IPS DF 6.9 (cell line): Measurements from ENCODE around the gene MREG.

Experiments
- DNase-seq: peaks from one replicate; pipeline ENCODE4 v3.0.0-alpha.2; 2013; ENCODE audit warnings: low read depth, low spot score
- H3K27ac ChIP-seq: one replicate; pipeline ENCODE4 v1.5.1; 2013; ENCODE audit warnings: low read length, control low read depth
- H3K27me3 ChIP-seq: 2 replicates; pipeline ENCODE4 v1.6.1; 2013; ENCODE audit warnings: mild to moderate bottlenecking, low read length; ENCODE audit not compliant: control insufficient read depth, insufficient read depth
- H3K36me3 ChIP-seq: 2 replicates; pipeline ENCODE4 v1.6.1; 2013; ENCODE audit warnings: low read length; ENCODE audit not compliant: control insufficient read depth, insufficient read depth
- H3K4me1 ChIP-seq: 2 replicates; pipeline ENCODE4 v1.6.1; 2013; ENCODE audit warnings: low read length; ENCODE audit not compliant: control insufficient read depth, insufficient read depth
- H3K4me3 ChIP-seq: 2 replicates; pipeline ENCODE4 v1.5.1; 2013; ENCODE audit warnings: mild to moderate bottlenecking, low read length
- H3K9me3 ChIP-seq: 2 replicates; pipeline ENCODE4 v1.6.1; 2013; ENCODE audit warnings: low read length, inconsistent platforms; ENCODE audit not compliant: control insufficient read depth, insufficient read depth
- WGBS: extraction: QIAGEN DNeasy Blood & Tissue Kit; methylation state at CpG from one replicate; pipeline ENCODE4 v1.1.7; 2013; ENCODE audit warnings: mixed read lengths, missing lambda C conversion rate; ENCODE audit not compliant: insufficient read length, insufficient coverage; 5-methylcytosine and 5-hydroxymethylcytosine counted together

MREG gene

DNA sequence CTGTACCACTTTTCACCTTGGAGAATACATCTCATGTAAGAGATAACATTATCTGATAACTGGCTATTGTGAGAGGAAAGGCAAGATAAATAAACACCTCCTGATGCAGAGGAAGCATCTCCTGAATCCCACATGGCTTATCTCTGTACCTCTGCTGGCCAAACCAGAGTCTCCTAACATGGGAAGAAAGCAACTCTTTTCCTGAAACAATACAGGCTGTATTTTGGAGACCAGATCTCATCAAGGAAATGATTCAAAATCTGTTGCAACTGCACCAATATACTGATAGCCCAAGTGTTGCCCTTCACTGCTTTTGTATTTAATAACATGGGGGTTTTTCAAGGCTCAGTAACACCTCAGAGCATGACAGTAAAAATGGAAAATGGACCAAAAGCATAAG, 106.9 kb downstream of the MREG start:
- H3K4me1 ChIP-seq: no peaks in the 10 kb centered on the region
- H3K27ac ChIP-seq: no peak overlapping the region
- no peaks in the 10 kb centered on the region for H3K27me3 ChIP-seq
- no peaks in the 10 kb centered on the region for H3K36me3 ChIP-seq
- H3K9me3 ChIP-seq: no peaks in the 10 kb centered on the region
- H3K4me3 ChIP-seq: no peak overlapping the region
- no peak for DNase-seq

DNA sequence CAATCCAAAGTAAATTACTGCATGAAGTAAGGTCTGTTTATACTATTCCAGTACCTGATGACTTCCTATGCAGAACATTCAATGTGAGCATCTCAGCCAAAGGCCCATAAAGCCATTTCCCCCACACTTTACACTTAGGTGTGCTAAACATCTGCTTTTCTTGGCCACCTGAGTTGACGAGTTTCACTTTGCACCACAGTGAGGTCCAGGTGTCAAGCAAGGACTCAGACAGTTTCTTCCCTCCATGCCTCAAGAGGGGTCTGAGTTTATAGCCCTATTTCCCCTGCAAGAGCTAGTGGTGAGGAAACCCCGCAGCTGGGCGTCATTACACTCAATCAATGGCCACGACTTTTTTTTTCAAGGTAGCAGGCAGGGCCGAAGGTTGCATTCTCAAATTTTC, 107.7 kb downstream of the MREG start:
- DNase-seq: no peak
- H3K9me3 ChIP-seq: no peaks in the 10 kb centered on the region
- H3K4me3 ChIP-seq: no peak overlapping the region
- H3K4me1 ChIP-seq: no peaks in the 10 kb centered on the region
- no peaks in the 10 kb centered on the region for H3K27me3 ChIP-seq
- no peak overlapping the region for H3K27ac ChIP-seq
- H3K36me3 ChIP-seq: no peaks in the 10 kb centered on the region
- WGBS: no CpG with 5 or more reads among the region's 5 CpGs

DNA sequence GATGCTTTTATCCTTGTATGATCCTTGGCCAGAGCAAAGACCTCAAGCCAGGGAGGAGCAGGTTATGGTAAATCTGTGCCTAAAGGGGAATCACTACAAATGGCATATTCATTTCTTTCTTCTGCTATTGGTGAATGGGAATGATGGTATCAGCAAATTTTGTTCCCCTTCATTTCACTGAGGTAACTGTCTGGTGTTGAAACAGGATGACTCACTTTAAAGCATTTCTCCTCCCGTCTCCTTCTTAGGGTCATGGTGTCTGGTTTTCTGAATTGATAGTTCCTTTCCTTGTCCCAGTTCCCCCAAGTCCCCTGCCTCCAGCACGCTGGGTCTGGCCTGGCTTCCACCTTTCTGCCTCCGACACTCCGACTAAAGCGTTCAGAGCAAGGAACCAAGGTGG, 109.2 kb downstream of the MREG start:
- Histone ChIP-seq H3K4me3 (no peak overlapping the region), H3K4me1 (no peaks in the 10 kb centered on the region), H3K36me3 (no peaks in the 10 kb centered on the region), H3K27me3 (no peaks in the 10 kb centered on the region), H3K9me3 (no peaks in the 10 kb centered on the region), H3K27ac (no peak overlapping the region)
- no peak for DNase-seq
- WGBS: no CpG with 5 or more reads among the region's 5 CpGs

DNA sequence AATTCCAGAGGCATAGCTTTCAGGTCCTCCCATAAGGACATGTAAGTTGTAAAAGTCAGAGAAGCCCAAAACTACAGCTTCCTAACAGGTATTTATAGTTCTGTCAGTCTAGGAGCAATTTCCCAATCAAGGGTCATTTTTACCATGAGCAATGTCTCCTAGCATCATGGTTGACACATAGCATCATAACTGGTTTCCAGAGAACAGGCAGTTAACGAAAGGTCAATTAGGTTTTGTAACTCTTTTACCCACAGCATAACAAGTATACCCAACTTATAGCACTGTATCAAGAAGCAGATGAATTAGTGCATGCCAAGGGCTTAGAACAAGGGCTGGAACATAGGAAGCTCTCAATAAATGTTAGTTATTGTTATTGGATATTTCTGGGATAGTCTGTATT, 110.1 kb downstream of the MREG start:
- H3K36me3 ChIP-seq: no peaks in the 10 kb centered on the region
- DNase-seq: no peak
- H3K4me3 ChIP-seq: no peak overlapping the region
- no peak overlapping the region for H3K27ac ChIP-seq
- WGBS: no CpG with 5 or more reads among the region's 1 CpG
- H3K9me3 ChIP-seq: no peaks in the 10 kb centered on the region
- no peaks in the 10 kb centered on the region for H3K4me1 ChIP-seq
- H3K27me3 ChIP-seq: no peaks in the 10 kb centered on the region

DNA sequence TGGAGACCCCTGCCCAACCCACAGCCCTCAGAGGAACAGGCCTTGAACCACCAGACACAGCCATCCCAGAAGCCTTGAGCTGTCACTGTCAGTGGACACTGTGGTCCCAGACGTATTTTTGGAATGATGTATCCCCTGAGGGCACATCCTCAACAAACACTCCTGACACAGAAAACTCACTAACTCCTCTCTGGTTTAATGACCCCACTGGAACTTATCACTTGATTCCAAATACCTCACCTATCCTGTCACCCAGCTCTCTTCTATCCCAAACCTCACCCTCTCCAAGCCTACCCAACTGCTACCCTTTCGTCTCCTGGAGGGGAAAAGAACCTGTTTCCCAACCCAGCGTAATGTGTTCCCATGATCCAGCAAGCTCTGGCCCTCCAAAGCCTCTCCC, 111.6 kb downstream of the MREG start:
- Histone ChIP-seq H3K27ac (no peak overlapping the region), H3K27me3 (no peaks in the 10 kb centered on the region), H3K9me3 (no peaks in the 10 kb centered on the region), H3K4me1 (no peaks in the 10 kb centered on the region), H3K4me3 (no peak overlapping the region), H3K36me3 (no peaks in the 10 kb centered on the region)
- no peak for DNase-seq
- WGBS: no CpG with 5 or more reads among the region's 3 CpGs

DNA sequence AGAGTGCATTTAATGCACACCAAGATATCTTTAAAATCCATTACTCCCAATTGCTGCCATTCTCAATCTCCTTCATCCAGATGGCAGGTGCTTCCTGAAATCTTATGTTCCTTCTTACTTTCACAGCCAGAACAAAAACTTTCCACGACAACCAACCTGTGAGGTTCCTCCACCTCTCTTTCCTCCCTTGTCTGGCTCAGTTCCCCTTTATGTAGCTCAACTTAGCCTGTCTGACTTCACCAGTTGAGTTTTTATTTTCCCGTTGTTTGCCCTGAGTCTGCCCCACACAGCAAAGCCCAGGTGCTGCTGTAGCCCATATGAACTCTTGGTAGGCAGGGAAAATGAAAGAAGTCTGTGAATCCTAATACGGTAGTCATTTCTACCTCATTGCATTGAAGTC, 112.5 kb downstream of the MREG start:
- no peak for DNase-seq
- WGBS: no CpG with 5 or more reads among the region's 3 CpGs
- H3K4me3 ChIP-seq: no peak overlapping the region

DNA sequence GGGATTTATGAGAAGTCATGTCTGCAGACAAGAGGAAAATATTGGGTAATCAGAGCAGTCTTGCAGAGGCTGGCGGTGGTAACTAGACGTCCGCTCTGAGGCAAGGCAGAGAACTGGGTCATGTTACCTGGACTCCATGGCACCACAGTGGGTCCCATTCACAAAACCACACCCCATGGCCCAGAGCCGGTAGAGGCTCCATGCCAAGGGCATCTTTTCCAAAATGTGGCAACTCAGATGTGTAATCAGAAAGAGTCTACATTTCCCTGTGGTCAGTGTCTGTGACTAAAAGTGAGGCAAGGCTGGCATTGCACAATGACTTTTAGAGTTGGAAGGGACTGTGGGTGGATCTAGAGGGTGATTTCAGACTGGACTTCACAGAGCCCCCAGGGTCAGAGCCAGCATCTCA, 113.1 kb downstream of the MREG start:
- no peak overlapping the region for H3K27ac ChIP-seq
- WGBS: no CpG with 5 or more reads among the region's 4 CpGs
- H3K4me1 ChIP-seq: no peaks in the 10 kb centered on the region
- no peaks in the 10 kb centered on the region for H3K27me3 ChIP-seq
- H3K36me3 ChIP-seq: no peaks in the 10 kb centered on the region
- DNase-seq: no peak
- H3K9me3 ChIP-seq: no peaks in the 10 kb centered on the region
- H3K4me3 ChIP-seq: no peak overlapping the region

More for the DNA sequence above, 112.5 kb downstream of the MREG start:
- Histone ChIP-seq H3K36me3 (no peaks in the 10 kb centered on the region), H3K27me3 (no peaks in the 10 kb centered on the region), H3K27ac (no peak overlapping the region), H3K4me1 (no peaks in the 10 kb centered on the region), H3K9me3 (no peaks in the 10 kb centered on the region)

DNA sequence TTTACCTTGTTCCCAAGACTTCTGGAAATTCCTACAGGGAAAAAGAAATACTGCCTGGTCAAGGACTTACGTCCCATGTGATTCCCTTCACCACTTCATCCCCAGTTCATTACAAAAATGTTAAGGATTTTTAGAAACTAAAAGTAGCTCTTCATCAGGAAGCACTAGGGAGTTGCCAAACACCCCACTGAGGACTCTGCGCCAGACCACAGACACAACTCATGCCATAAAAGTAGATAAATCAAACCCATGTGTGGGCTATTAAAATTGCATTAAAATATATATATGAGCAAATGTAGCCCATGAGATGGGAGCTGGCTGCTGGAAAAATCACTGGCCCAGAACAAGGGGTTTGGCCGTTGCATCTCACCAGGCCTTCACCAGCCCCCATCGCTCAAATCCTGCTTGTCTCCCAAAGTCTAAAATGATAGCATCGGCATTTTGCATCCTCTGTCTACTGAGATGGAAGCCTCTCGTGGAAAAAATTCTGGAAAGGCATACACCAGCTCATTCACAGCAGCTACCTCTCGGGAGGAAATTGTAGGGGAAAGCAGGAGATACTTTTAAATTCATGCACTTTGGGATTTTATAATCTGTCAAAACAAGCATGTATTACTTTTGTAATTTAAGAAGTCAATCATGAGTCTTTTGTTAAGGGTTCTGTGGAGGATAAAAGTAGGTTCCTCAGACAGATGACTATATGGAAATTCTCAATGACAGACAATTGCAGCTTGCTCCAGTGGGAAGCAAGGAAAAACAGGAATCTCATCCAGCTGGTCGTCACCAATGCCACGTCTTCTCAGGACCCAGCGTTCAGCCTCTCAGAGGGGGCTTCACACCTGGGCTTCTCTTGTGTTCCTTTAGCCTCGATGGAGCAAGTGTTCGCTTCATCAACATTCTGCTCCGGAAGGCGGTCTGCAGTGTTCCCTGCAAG, 113.9 kb downstream of the MREG start:
- no peaks in the 10 kb centered on the region for H3K36me3 ChIP-seq
- H3K4me3 ChIP-seq: no peak overlapping the region
- H3K27me3 ChIP-seq: no peaks in the 10 kb centered on the region
- H3K9me3 ChIP-seq: no peaks in the 10 kb centered on the region
- no peaks in the 10 kb centered on the region for H3K4me1 ChIP-seq
- no peak overlapping the region for H3K27ac ChIP-seq
- no peak for DNase-seq
- WGBS: no CpG with 5 or more reads among the region's 14 CpGs

DNA sequence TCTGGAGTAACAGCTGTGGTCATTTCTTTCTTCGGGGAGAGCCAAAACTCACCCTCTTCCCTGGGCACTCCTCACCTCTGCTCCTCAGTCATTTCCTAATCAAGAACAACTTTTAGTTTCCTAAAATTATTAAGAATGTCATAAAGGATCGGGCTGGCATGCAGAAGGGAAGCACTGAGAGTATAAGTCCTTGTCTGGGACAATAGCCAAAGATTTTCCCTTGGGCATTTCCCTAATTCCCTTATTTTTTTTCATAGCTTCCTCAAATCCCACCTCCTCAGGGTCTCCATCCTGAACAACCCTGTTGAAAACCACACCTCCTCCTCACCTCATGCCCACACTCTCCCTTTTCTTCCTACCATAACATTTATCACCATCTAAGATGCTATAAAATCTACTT, 115.0 kb downstream of the MREG start:
- Histone ChIP-seq H3K4me3 (no peak overlapping the region), H3K27me3 (no peaks in the 10 kb centered on the region), H3K9me3 (no peaks in the 10 kb centered on the region), H3K27ac (no peak overlapping the region), H3K36me3 (no peaks in the 10 kb centered on the region), H3K4me1 (no peaks in the 10 kb centered on the region)
- WGBS: no CpG with 5 or more reads among the region's 2 CpGs
- DNase-seq: no peak

DNA sequence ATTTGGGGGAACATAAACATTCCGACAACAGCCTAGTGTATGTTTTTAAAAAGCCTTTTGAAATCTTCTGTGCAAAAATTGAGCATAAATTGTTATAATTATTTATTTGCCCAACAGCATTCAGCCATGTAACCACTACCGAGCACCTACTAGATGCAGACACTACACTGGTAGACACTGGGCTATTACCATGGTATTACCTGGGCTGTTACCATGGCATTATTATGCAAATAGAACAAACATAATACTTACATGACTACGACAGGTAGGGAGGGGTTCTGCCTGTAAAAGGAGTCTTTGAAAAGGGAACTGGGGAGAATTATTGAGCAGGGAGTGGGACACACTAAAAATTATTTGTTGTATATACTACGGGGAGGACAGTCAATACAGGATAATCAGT, 116.4 kb downstream of the MREG start:
- Histone ChIP-seq H3K4me1 (no peaks in the 10 kb centered on the region), H3K36me3 (no peaks in the 10 kb centered on the region), H3K27me3 (no peaks in the 10 kb centered on the region), H3K4me3 (no peak overlapping the region), H3K9me3 (no peaks in the 10 kb centered on the region), H3K27ac (no peak overlapping the region)
- WGBS: no CpG with 5 or more reads among the region's 4 CpGs
- no peak for DNase-seq

DNA sequence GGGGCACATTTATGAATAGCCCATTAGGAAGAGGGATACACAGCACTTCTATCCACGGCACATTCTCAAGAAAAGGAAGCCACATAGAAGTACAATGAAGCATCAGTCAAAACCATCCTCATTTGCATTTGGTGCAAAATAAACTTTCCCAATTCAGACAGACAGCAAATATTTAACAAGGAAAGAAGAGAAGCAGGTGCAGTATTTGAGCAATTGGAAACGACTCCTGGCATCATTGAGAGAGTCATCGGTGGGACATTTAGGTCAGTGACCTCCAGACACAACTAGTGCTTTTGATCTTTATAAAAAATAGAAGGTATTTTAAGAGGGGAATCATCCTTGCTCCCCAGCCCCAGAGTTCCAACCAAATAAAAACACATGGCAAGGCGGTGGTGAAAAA, 118.0 kb downstream of the MREG start:
- H3K4me3 ChIP-seq: no peak overlapping the region
- no peak overlapping the region for H3K27ac ChIP-seq
- no peaks in the 10 kb centered on the region for H3K4me1 ChIP-seq
- no peaks in the 10 kb centered on the region for H3K9me3 ChIP-seq
- DNase-seq: no peak
- WGBS: no CpG with 5 or more reads among the region's 4 CpGs
- no peaks in the 10 kb centered on the region for H3K27me3 ChIP-seq
- H3K36me3 ChIP-seq: no peaks in the 10 kb centered on the region
